ENCODE data around the gene WNT4.

DNA sequence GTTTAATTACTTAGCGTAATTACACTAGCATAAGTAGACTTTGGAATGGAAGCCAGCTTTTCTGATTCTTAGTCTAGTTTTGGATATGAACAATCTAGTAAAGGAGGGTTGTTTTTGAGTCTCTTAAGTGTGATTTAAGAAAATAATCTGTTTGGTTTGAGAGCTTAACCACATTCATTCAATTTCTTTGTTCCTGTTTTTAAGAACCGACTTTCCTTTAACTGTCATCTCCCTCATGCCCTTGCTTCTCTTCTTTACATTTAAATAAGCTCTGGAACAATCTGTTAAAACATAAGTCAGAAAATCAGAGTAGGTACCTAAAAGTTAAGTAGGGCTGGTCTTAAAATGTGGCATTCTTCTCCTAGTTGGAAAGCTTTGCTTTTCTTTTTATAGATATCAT lies 62.7 kb downstream of the WNT4 start:
- TF ChIP-seq L3MBTL2 (IDR thresholded peaks at IDR 0.05), result no peak
- TF ChIP-seq KAT2B (IDR thresholded peaks at IDR 0.05; ENCODE audit: low read depth, low read length), result no peak
- no peak for TF ChIP-seq RNF2 (IDR thresholded peaks at IDR 0.05)
- TF ChIP-seq, protein P1, sequence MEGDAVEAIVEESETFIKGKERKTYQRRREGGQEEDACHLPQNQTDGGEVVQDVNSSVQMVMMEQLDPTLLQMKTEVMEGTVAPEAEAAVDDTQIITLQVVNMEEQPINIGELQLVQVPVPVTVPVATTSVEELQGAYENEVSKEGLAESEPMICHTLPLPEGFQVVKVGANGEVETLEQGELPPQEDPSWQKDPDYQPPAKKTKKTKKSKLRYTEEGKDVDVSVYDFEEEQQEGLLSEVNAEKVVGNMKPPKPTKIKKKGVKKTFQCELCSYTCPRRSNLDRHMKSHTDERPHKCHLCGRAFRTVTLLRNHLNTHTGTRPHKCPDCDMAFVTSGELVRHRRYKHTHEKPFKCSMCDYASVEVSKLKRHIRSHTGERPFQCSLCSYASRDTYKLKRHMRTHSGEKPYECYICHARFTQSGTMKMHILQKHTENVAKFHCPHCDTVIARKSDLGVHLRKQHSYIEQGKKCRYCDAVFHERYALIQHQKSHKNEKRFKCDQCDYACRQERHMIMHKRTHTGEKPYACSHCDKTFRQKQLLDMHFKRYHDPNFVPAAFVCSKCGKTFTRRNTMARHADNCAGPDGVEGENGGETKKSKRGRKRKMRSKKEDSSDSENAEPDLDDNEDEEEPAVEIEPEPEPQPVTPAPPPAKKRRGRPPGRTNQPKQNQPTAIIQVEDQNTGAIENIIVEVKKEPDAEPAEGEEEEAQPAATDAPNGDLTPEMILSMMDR (IDR thresholded peaks at IDR 0.05 in 2 of 3, conservative IDR thresholded peaks at IDR 0.05 in 1 of 3; ENCODE audit: insufficient read depth in 2 of 3, low read depth in 1 of 3, low read length in 3 of 3), result no peak
- TF ChIP-seq KDM5B (IDR thresholded peaks at IDR 0.05; ENCODE audit: insufficient replicate concordance, low read depth, low read length), result no peak
- TF ChIP-seq ZNF143 (CRISPR knock-in tag; IDR thresholded peaks at IDR 0.05), result no peak
- TF ChIP-seq ZNF324 (CRISPR knock-in tag; IDR thresholded peaks at IDR 0.05), result no peak
- TF ChIP-seq ZBTB17 (CRISPR knock-in tag; IDR thresholded peaks at IDR 0.05), result no peak
- TF ChIP-seq, protein P2, sequence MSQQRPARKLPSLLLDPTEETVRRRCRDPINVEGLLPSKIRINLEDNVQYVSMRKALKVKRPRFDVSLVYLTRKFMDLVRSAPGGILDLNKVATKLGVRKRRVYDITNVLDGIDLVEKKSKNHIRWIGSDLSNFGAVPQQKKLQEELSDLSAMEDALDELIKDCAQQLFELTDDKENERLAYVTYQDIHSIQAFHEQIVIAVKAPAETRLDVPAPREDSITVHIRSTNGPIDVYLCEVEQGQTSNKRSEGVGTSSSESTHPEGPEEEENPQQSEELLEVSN (IDR thresholded peaks at IDR 0.05; ENCODE audit: borderline replicate concordance in 1 of 2, extremely low read depth in 1 of 2, insufficient read depth in 1 of 2, insufficient read length in 1 of 2, low read depth in 1 of 2, low read length in 1 of 2, poor library complexity in 1 of 2, severe bottlenecking in 1 of 2), result no peak
- TF ChIP-seq RBM25 (IDR thresholded peaks at IDR 0.05; ENCODE audit: low read depth, low read length, severe bottlenecking), result no peak
- TF ChIP-seq SOX6 (IDR thresholded peaks at IDR 0.05), result no peak
- TF ChIP-seq NFRKB (IDR thresholded peaks at IDR 0.05; ENCODE audit: low read depth), result no peak
- TF ChIP-seq, protein P3, sequence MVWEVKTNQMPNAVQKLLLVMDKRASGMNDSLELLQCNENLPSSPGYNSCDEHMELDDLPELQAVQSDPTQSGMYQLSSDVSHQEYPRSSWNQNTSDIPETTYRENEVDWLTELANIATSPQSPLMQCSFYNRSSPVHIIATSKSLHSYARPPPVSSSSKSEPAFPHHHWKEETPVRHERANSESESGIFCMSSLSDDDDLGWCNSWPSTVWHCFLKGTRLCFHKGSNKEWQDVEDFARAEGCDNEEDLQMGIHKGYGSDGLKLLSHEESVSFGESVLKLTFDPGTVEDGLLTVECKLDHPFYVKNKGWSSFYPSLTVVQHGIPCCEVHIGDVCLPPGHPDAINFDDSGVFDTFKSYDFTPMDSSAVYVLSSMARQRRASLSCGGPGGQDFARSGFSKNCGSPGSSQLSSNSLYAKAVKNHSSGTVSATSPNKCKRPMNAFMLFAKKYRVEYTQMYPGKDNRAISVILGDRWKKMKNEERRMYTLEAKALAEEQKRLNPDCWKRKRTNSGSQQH (CRISPR knock-in tag; IDR thresholded peaks at IDR 0.05), result no peak
